ENCODE data around the gene ENDOD1. TPM values are rescaled to one million over a fixed set of nuclear protein-coding genes. Genes with fewer than 3 reads are reported as not detected.

Gene ENDOD1
- total RNA-seq, 1 experiment from 2014 or later = 10.3 TPM

DNA sequence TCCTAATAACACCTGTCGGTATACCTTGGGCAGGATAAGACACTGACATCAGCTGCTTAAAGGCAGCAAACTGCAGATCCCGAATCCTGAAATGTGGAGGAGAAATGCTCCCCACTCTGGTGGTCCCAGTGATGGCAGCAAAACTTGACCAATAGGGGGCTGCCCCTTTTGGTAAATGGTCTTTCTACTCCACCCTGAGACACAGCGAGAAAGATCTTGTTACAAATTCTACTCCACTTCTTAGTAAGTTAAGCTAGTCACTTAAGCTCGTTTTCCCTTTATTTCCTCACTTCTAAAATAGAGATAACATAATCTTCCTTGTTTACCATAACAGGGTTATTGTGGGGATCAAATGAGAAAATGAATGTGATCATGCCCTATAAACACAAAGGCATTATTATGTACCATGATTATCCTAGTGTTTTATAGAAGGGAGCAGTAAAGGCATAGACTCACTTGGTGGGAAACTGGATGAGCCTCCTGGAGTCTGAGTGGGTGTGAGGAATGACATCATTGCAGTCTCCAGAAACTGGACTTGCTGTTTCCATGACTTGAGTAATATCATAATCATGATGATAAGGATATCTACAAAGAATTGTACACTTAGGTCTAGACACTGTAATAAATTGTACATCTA, 50.9 kb downstream of the ENDOD1 start:
- no peak for DNase-seq (ENCODE audit: extremely low read depth, low read depth)

GRCh38 chr11:95142431-95142830, 52.8 kb downstream of the ENDOD1 start:
- DNase-seq (ENCODE audit: extremely low read depth, low read depth) = no peak

DNA sequence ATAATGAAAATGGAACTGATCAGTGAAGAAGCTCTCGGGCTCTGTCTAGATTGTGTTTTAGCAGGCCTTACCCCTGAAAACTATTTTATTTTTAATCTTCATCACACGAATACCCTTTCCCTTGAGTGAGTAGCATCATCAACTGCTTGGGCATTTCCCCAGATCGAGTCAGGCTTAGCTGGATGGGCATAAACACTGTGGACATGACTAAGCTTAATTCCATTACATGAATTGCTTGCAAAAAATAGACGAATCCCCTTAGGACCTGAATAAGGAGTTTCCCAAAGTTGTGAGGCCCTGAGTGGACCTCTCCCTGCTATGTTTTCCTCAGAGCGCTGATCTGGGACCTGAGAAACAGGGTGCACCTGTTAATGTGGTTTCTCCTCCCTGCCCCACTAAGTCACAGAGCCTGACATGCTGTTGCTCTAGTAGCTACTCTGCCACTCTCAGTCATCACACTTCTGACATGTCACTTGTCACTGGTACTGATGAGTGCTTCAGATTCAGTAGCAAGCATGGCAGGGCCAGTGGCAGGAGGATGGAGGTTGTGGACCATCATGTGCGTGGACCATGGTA, 53.5 kb downstream of the ENDOD1 start:
- no peak for DNase-seq (ENCODE audit: extremely low read depth, low read depth)

- no peak for DNase-seq (ENCODE audit: extremely low read depth, low read depth)
Measured at GRCh38 chr11:95144313-95145235, 54.9 kb downstream of the ENDOD1 start.

DNA sequence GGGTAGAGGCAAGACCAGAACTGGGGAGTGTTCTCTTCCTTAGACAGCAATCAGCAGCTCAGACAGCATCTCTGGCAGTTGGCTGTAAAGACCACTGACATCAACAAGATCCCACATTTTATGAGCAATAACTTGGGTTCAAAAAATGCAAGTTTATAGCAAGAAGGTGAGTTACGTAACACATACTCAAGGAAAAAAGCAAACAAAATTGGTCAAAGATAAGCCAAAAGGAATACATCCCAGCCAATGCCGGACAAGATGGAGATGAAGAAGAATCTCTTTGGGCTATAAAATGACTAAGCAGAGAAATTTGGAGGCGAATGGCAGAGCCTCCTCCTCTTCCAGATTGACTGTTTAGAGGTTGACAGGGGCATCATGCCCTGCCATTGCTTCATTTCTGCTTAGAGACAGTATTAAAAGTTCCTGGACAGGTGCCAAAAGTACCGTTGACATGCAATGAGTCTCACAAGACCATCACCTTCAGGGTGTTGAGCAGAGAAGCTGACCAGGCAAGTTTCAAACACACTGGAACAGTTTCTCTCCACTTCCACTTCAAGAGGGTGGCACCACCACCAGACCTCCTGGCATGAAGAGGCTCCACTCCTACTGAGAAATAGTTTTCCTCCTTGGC, 55.9 kb downstream of the ENDOD1 start:
- no peak for DNase-seq (ENCODE audit: extremely low read depth, low read depth)

DNA sequence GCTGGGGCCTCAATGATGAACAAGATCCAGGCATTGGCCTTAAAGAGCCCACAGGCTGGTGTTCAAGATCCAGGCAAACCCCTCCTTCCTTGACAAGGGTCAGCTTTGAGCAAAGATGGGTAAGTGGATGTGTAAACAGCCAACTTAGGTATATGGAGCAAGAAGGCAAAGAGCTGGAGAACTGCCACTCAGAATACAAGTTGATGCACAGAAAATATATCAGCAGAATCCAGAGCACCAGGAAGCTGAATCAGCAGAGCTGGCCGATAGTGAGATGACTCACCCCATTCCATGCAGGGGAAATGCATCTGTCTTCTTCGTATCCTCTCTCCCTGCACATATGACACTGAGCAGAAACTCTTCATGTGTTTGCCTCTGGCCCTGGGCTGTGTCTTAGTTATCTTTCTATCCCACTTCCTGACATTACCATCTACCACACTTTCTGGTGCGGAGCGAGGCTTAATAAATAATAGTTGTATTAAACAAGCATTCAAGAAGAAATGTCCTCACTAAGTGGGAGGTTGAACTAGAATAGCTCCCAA, 57.8 kb downstream of the ENDOD1 start:
- peak; percentile 30 for DNase-seq (ENCODE audit: extremely low read depth, low read depth)

DNA sequence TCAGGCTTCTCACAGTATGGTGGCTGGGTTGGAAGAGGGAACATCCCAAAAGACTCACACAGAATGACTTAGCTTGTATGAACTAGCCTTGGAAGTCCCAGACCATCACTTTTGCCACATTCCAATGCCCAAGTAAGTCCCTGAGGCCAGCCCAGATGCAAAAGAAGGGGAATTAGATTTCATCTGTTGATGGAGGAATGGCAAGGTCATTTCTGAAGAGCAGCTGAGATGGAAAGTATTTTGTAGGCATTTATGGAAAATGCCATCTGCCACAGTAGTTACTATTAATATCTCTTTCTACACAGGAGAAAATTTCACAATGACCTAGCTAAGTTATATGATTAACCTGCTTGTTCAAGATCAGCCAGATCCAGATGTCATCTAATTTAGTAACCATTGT, 58.8 kb downstream of the ENDOD1 start:
- DNase-seq (ENCODE audit: extremely low read depth, low read depth) = no peak

GRCh38 chr11:95148938-95149337, 59.3 kb downstream of the ENDOD1 start:
- DNase-seq (ENCODE audit: extremely low read depth, low read depth) = no peak

- peak; percentile 51 for DNase-seq (ENCODE audit: extremely low read depth, low read depth)
Measured at GRCh38 chr11:95149651-95150364, 60.2 kb downstream of the ENDOD1 start.

GRCh38 chr11:95150956-95151684, 61.5 kb downstream of the ENDOD1 start:
- peak; percentile 88 for DNase-seq (ENCODE audit: extremely low read depth, low read depth)

DNA sequence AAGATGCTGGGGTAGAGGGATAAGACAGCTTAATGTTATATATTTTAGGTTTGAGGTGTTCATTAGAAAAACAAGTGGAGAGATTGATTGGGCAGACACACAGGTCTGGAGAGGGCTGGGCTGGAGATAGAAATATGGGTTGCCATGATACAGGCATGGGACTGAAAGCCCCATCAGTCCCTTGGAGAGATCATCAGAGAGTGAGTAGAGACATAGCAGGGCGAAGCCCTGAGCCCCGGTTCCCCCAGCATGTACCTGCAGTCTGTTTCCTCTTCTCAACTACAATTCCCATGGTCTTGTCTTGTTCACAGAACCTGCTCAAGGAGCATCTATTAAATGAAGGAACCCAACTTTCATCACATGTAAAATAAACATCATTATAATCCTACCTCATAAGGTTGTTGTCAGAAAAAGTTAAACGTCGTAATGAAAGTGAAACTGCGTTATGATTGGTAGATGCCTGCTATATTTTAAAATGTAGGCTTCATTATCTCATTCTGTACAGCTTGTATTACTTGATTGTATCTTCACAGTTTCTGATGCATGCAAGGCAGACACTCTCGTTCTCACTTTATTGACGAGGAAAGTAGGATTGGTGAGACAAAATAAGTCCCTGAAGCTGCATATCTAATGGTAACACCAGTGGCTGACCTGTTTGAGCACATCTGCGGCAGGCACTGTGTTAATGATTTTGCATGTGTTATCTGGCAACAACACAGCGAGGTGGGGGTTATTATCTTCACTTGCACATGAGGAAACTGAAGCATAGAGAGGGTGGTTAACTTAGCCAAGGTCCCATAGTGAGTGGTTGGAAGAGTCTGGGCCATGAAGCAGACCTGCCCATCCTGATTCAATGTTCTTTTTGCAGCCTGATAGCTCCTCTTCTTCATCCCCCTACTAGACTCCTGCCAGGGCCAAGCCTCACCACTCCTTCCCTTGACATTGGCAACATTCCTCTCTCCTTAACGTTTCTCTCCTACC, 63.5 kb downstream of the ENDOD1 start:
- no peak for DNase-seq (ENCODE audit: extremely low read depth, low read depth)

DNA sequence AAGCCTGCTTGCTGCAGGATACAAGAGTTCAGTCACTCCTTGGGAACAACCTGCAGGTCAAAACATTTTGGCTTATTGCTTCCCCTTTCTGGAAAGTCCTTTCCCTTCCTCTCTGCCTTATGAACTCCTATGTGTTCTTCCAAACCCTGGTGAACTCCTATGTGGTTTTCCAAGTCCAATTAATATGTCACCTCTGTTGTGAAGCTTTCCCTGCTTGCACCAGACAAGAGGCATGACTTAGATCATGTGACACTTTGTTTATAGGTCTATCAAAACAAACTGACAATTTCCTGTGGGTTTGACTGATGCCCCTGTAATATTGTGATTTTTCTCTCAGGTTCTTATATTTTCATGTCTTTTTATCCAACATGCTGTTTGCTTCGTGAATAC, 64.2 kb downstream of the ENDOD1 start:
- no peak for DNase-seq (ENCODE audit: extremely low read depth, low read depth)

DNA sequence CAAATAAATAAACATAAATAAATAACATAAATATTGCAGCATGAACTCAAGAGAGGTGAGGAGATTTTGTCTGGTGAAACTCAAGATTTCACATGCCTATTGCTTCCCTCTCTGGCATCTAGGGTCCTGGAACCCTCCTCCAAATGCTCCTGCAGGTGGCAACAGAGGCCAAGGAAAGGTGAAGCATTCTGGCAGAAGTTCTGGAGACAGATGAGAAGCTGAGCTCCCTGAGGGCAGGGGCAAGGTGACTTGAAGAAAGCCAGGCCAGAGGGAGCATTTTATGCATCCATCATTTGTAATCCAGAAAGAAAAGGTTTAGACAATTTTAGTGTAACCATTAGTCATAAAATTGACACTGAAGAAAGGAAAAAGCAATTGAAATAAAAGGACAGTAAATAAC, 64.9 kb downstream of the ENDOD1 start:
- DNase-seq (ENCODE audit: extremely low read depth, low read depth) = peak; percentile 68

GRCh38 chr11:95155385-95155784, 65.7 kb downstream of the ENDOD1 start:
- no peak for DNase-seq (ENCODE audit: extremely low read depth, low read depth)

GRCh38 chr11:95156133-95156721, 66.6 kb downstream of the ENDOD1 start:
- DNase-seq (ENCODE audit: extremely low read depth, low read depth) = no peak

DNA sequence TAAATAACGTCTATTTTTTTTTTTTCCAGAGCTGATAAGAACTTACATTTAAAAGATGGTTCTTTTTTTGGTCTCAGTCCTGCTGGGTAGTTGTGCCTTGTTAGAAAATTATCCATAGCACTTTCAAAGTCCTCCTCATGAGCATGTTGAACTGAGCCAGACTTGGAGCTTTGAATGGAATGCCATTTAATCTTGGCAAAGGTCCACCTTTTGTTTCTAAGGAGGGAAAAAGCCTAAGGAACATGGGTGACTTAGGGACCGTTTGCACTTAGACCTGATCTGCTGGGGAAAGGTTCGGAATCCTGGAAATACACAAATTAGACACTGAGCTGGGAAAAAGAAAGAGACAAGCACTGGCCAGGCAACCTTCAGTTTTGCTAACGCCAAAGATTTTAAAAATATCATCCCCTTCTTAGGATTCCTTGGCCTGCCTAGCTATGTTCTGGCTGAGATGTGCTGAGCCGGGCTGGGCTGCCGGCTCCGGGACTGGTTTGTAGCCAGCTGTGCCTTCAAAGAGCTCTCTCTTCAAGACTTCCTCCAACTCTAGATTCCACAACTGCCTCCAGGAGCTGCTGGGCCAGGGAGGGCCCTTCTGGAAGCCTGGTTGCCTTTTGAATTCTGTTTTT, 67.4 kb downstream of the ENDOD1 start:
- DNase-seq (ENCODE audit: extremely low read depth, low read depth) = no peak

DNA sequence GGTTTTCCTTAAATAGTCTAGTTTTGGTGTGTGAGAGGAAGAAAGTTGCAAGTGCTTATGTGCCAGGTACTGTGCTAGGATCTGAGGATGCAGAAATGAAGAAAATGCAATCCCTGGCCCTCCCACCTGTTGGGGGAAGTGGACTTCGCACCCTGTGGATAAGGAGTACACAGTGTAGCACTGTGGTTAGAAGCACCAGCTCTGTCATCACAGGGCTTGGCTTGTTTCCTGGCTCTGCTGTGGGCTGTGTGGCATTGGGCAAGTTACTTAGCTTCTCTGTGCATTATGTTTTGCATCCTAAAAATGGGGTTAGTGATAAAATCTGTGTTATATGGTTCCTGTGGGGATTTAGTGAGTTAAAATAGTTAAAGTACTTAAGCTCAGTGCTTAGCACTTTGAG, 68.2 kb downstream of the ENDOD1 start:
- no peak for DNase-seq (ENCODE audit: extremely low read depth, low read depth)

DNA sequence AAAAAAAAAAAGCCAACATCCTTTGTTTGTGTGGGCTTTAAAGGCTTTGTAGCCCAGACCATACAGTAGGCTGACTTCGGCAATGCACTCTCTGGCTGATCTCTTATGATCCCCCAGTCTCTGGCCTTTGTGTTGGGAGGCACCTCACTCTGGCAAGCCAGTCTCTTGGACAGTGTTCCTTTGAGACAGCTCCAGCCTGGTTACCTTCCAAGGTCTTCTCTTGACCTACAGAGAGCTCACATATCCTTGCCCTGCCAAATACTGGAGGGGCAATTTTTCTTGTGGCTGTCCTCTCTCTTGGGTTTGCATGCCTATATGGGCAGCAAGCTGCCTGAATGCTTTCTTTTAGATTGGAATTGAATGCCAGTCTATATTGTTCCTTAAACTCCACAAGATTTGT, 71.6 kb downstream of the ENDOD1 start:
- no peak for DNase-seq (ENCODE audit: extremely low read depth, low read depth)
